ENCODE data around the gene PRR16.

GRCh38 chr5:120451445-120451844 is 12.7 kb upstream of the PRR16 start:
- TF ChIP-seq KAT7 (CRISPR knock-in tag; IDR thresholded peaks at IDR 0.05; ENCODE audit: borderline replicate concordance) (no peak), ZBTB21 (CRISPR knock-in tag; IDR thresholded peaks at IDR 0.05; ENCODE audit: borderline replicate concordance) (no peak), CTCF (IDR thresholded peaks at IDR 0.05) (no peak), JUN (CRISPR knock-in tag; IDR thresholded peaks at IDR 0.05) (no peak)

Measured in WTC11 (cell line).